Measurements from ENCODE around the gene THUMPD2.

DNA sequence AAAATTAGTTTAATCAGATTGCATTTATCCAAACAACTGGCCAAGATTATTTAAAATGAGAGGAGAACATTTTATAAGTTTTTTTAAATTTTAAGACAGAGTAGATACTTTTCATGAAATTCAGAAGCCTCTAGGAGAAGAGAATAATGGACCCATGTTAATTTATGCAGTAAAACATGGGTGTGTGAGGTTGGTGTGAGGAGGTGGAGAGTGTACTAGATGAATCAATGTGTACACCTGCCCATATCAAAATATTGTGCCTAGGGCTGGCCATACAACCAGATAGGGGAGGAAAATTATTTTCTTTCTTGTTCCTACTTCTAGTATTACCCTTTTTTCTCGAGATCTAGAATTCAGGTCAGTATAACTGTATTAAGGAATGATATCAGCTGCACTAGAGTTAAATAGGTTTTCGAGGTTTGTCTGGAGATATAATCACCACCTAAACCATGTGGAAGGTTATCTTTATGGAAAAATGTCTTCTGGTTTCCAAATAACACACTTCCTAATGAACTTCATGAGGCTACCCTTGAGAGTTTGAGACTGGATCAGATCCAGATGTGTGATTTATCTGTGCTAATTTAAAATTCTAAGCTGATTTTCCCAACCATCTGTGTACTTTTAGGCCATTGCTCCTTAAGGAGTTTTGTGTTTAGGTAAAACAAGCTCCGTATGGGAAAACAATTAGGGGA, 75.7 kb downstream of the THUMPD2 start:
- TF ChIP-seq, protein P1, sequence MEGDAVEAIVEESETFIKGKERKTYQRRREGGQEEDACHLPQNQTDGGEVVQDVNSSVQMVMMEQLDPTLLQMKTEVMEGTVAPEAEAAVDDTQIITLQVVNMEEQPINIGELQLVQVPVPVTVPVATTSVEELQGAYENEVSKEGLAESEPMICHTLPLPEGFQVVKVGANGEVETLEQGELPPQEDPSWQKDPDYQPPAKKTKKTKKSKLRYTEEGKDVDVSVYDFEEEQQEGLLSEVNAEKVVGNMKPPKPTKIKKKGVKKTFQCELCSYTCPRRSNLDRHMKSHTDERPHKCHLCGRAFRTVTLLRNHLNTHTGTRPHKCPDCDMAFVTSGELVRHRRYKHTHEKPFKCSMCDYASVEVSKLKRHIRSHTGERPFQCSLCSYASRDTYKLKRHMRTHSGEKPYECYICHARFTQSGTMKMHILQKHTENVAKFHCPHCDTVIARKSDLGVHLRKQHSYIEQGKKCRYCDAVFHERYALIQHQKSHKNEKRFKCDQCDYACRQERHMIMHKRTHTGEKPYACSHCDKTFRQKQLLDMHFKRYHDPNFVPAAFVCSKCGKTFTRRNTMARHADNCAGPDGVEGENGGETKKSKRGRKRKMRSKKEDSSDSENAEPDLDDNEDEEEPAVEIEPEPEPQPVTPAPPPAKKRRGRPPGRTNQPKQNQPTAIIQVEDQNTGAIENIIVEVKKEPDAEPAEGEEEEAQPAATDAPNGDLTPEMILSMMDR (IDR thresholded peaks at IDR 0.05): no peak
- TF ChIP-seq ZFX (IDR thresholded peaks at IDR 0.05; ENCODE audit: borderline replicate concordance): no peak

All from 22Rv1 (cell line).